GM12874 (cell line): ENCODE data around the gene CFB.

ENCODE experiments used
- TF ChIP-seq, protein P1 (sequence below): IDR thresholded peaks from 2 replicates; pipeline ENCODE4 v1.5.1; 2011; ENCODE audit warnings: low read depth, mild to moderate bottlenecking, control low read depth, low read length, moderate library complexity; ENCODE audit not compliant: insufficient read depth

Gene CFB

DNA sequence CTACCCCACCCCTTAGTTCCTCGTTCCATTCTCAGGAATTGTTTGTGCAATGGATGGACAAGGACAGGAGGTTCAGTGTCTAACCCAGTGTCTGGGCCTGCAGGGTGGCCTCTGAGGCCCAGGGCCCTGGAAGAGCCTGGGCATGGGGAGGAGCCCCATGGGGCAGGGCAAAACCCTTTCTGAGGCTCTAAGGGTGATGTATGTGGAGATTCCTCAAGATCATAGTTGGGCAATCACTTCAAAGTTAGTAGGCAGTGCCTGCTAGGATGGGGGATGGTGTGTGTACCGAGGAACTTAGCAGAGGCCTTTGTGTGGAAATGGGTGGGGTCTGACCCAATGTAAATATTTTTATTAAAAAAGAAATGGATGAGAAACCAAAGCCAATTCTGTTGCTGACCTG is 25.1 kb upstream of the CFB start:
- TF ChIP-seq, protein P1, sequence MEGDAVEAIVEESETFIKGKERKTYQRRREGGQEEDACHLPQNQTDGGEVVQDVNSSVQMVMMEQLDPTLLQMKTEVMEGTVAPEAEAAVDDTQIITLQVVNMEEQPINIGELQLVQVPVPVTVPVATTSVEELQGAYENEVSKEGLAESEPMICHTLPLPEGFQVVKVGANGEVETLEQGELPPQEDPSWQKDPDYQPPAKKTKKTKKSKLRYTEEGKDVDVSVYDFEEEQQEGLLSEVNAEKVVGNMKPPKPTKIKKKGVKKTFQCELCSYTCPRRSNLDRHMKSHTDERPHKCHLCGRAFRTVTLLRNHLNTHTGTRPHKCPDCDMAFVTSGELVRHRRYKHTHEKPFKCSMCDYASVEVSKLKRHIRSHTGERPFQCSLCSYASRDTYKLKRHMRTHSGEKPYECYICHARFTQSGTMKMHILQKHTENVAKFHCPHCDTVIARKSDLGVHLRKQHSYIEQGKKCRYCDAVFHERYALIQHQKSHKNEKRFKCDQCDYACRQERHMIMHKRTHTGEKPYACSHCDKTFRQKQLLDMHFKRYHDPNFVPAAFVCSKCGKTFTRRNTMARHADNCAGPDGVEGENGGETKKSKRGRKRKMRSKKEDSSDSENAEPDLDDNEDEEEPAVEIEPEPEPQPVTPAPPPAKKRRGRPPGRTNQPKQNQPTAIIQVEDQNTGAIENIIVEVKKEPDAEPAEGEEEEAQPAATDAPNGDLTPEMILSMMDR, result no peak

DNA sequence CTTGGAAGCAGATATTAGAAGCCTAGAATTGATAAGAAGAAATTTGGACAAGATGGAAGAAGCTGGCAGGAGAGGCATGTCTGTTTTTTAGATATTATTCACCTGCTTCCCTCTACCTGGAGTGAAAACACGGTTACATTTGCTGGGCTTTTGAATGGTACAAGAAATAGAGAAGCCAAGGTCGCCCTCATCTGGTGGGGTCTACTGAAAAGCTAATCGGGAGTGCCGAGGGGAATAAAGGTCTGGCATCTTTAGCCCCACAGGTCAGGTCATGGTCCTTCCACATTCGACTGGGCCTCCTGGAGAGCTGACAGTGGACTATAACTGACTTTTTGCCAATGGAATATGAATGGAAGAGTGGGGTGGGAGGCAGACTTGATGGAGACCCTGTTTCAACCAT is 23.0 kb upstream of the CFB start:
- TF ChIP-seq, protein P1, result peak; percentile 17; the same call in 1 of the 2 replicates

DNA sequence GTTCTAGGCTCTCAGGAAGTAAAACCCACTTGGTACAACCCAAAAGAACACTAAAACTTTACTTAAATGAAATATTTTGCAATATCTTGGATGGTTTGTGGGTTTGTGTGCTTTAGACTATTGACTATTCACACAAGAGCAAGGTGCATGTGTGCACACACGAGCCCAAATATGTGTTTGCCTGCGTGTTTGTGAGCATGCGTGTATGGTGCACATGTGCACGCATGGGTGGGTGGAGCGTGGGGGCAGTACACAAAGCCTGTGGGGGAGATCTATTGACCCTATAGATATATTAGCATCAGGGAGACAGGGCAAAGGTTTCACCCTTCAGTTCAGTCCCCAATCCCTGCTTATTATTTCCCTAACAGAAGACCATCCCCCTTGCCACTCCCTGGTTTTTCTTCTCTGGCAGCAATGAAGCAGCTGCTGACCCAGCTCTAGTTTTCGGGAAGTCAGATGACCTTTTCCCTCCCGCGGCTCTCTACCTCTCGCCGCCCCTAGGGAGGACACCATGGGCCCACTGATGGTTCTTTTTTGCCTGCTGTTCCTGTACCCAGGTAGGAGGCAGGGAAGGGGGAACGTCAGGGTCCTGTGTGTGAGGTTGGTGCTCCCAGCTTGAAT is 18.5 kb upstream of the CFB start, which contains the start of gene C2:
Gene C2, plus strand, starts transcription at position 476 of the 621 bp plus-strand sequence. Its CDS starts 36 bp downstream, at position 512.
- TF ChIP-seq, protein P1, result no peak

DNA sequence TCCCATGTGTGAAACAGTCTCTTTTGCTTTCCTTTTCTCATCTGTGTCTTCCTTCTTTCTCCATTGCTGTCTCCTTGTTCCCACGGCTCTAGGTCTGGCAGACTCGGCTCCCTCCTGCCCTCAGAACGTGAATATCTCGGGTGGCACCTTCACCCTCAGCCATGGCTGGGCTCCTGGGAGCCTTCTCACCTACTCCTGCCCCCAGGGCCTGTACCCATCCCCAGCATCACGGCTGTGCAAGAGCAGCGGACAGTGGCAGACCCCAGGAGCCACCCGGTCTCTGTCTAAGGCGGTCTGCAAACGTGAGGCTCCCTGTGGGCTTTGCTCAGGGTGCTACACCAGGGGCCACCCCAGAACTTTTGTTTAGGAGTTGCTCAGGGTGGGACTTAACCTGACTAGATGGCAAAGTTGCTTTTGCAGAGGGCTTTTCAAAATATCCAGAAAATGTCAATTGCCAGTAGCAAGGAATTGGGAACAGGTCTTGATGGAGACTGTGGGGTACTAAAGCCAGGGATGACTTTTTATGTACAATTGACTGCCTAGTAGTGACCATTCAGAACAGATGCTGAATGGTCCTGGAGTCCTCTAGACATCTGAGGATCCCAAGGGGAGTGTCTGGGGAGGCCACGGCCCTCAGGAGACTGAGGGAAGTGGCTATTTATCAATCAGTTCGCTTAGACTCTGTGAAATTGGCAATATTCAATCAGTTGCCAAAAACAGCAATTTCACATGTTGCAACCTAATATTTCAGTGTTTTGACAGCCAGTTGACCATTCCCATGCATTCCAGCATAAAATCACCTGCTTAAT is 17.8 kb upstream of the CFB start:
- TF ChIP-seq, protein P1, result no peak

DNA sequence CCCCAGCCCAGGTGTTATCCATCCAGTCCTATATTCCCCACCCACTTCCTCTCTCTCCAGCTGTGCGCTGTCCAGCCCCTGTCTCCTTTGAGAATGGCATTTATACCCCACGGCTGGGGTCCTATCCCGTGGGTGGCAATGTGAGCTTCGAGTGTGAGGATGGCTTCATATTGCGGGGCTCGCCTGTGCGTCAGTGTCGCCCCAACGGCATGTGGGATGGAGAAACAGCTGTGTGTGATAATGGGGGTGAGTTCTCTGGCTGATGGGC is 17.3 kb upstream of the CFB start:
- TF ChIP-seq, protein P1, result no peak

DNA sequence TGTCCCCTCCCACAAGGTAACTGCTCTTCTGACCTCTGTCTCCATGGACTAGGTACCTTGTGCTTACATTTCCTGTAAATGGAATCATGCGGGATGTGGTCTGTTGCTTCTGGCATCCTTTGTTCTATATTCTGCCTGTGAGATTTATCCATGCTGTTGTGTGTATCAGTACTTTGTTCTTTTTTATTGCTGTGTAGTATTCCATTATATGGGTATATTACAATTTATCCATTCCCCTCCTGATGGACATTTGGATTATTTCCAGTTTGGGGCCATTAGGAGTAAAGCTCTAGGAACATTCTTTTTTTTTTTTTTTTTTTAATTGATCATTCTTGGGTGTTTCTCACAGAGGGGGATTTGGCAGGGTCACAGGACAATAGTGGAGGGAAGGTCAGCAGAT is 14.9 kb upstream of the CFB start:
- TF ChIP-seq, protein P1, result no peak

DNA sequence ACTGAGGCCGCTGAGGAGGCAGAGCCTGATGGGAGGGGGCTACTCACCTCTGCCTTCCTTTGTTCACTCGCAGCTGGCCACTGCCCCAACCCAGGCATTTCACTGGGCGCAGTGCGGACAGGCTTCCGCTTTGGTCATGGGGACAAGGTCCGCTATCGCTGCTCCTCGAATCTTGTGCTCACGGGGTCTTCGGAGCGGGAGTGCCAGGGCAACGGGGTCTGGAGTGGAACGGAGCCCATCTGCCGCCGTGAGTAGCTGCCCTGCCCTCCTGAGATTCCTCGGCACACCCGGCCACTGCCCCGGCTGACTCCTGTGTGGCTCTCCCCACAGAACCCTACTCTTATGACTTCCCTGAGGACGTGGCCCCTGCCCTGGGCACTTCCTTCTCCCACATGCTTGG is 12.4 kb upstream of the CFB start:
- TF ChIP-seq, protein P1, result no peak
